Colonic mucosa (tissue), 4 donors: Measurements from ENCODE around the gene SLC35G4. TPM values are rescaled to one million over a fixed set of nuclear protein-coding genes. Genes with fewer than 3 reads are reported as not detected.

ENCODE experiments used
- DNase-seq: peaks from one replicate; pipeline ENCODE4 v3.0.0-alpha.2; 2020
- H3K27ac ChIP-seq: fragments of 200-600 bp; one replicate; pipeline ENCODE4 v1.8.0; 2021
- H3K27me3 ChIP-seq: fragments of 200-600 bp; one replicate; pipeline ENCODE4 v1.8.0; 2021
- H3K36me3 ChIP-seq: fragments of 200-600 bp; one replicate; pipeline ENCODE4 v1.8.0; 2021
- H3K4me1 ChIP-seq: fragments of 200-600 bp; one replicate; pipeline ENCODE4 v1.8.0; 2021; ENCODE audit warnings: mild to moderate bottlenecking
- H3K4me3 ChIP-seq: fragments of 200-600 bp; one replicate; pipeline ENCODE4 v1.8.0; 2021
- H3K9ac ChIP-seq, 2 donors: one replicate each; pipeline ENCODE4 v1.7.0; 2013; ENCODE audit warnings: control low read depth in 2 of 2, low read depth in 2 of 2, low read length in 2 of 2
- H3K9me3 ChIP-seq: fragments of 200-600 bp; one replicate; pipeline ENCODE4 v1.8.0; 2021
- CTCF ChIP-seq: fragments of 200-600 bp; IDR thresholded peaks from one replicate; pipeline ENCODE4 v1.8.0; 2022; ENCODE audit warnings: antibody characterized with exemption, mild to moderate bottlenecking
- intact Hi-C: fragments of 100-400 bp; cut with DNase I; formaldehyde crosslinking; loops from one replicate; pipeline ENCODE4 v1.14.1; 2022
- total RNA-seq, 2 donors: library from RNA; stranded (reverse); fragmentation: NEBNext Ultra II Directional in 1 of 2; extraction: Animal tissue kit (Norgen Biotek cat#: 25700) in 1 of 2; gene quantifications; one replicate each; pipeline ENCODE4 v1.2.1, GENCODE V29; 2021
- donor health status: healthy.
- donor health status: DM: no; HTN: no; CAD: no.
- donor health status: DM: no; HTN: no; CAD: no.

SLC35G4 gene
- total RNA-seq, 2 donors from 2014 or later, result not detected

- Histone ChIP-seq H3K9me3 (no peaks in the 10 kb centered on the region), H3K4me3 (no peak overlapping the region), H3K27ac (no peak overlapping the region), H3K27me3 (no peaks in the 10 kb centered on the region), H3K36me3 (no peaks in the 10 kb centered on the region), H3K4me1 (no peaks in the 10 kb centered on the region), H3K9ac (no peak overlapping the region)
- intact Hi-C loops, result no loop called here
- no peak for TF ChIP-seq CTCF
- no peak for DNase-seq
These were observed 38.5 kb upstream of the SLC35G4 start for GRCh38 chr18:11570769-11571412.

GRCh38 chr18:11572201-11572600, 37.2 kb upstream of the SLC35G4 start:
- Histone ChIP-seq H3K9me3 (no peaks in the 10 kb centered on the region), H3K27ac (no peak overlapping the region), H3K27me3 (no peaks in the 10 kb centered on the region), H3K4me1 (no peaks in the 10 kb centered on the region), H3K36me3 (no peaks in the 10 kb centered on the region), H3K9ac (no peak overlapping the region), H3K4me3 (no peak overlapping the region)
- no peak for DNase-seq
- intact Hi-C loops, result no loop called here
- TF ChIP-seq CTCF, result no peak

- H3K27ac ChIP-seq, result no peak overlapping the region
- no peaks in the 10 kb centered on the region for H3K4me1 ChIP-seq
- no peak for TF ChIP-seq CTCF
- intact Hi-C loops, result no loop called here
- H3K36me3 ChIP-seq, result no peaks in the 10 kb centered on the region
- no peaks in the 10 kb centered on the region for H3K9me3 ChIP-seq
- H3K4me3 ChIP-seq, result no peak overlapping the region
- DNase-seq, result no peak
- H3K9ac ChIP-seq, result no peak overlapping the region
- H3K27me3 ChIP-seq, result no peaks in the 10 kb centered on the region
These were observed 34.9 kb upstream of the SLC35G4 start for GRCh38 chr18:11574545-11574944.

- H3K27me3 ChIP-seq, result no peaks in the 10 kb centered on the region
- intact Hi-C loops, result no loop called here
- no peak for DNase-seq
- TF ChIP-seq CTCF, result no peak
- H3K4me3 ChIP-seq, result no peak overlapping the region
- no peaks in the 10 kb centered on the region for H3K4me1 ChIP-seq
- H3K9me3 ChIP-seq, result no peaks in the 10 kb centered on the region
- no peak overlapping the region for H3K9ac ChIP-seq
- no peak overlapping the region for H3K27ac ChIP-seq
- H3K36me3 ChIP-seq, result no peaks in the 10 kb centered on the region
These were observed 31.9 kb upstream of the SLC35G4 start for GRCh38 chr18:11577271-11578112.

- no peak overlapping the region for H3K4me3 ChIP-seq
- intact Hi-C loops, result no loop called here
- TF ChIP-seq CTCF, result no peak
- H3K27me3 ChIP-seq, result no peaks in the 10 kb centered on the region
- H3K9ac ChIP-seq, result no peak overlapping the region
- H3K4me1 ChIP-seq, result no peaks in the 10 kb centered on the region
- no peak for DNase-seq
- H3K36me3 ChIP-seq, result no peaks in the 10 kb centered on the region
- H3K27ac ChIP-seq, result no peak overlapping the region
- no peaks in the 10 kb centered on the region for H3K9me3 ChIP-seq
These were observed 30.6 kb upstream of the SLC35G4 start for GRCh38 chr18:11578799-11579198.
